K562 (cell line): Measurements from ENCODE around the gene TMEM184C. TPM values are rescaled to one million over a fixed set of nuclear protein-coding genes. Genes with fewer than 3 reads are reported as not detected.

Experiments
- ATAC-seq: fragments of 200-7000 bp; cut with Tn5 transposase; 3 replicates; pipeline ENCODE4 v1.9.1; 2020; ENCODE audit warnings: moderate library complexity
- BruUV-seq: library from RNA; stranded (reverse); fragments of 400-500 nt; replicated peaks from 2 replicates; lab custom pipeline; 2021; lab: Mats Ljungman, UMichigan
- CTCF ChIA-PET: fragments of 300-600 bp; formaldehyde crosslinking; extraction: SDS; loops from one replicate; lab custom pipeline; 2021; ENCODE audit warnings: low intra/inter-chr PET ratio; lab: Yijun Ruan, JAX
- POLR2A ChIA-PET: fragments of 300-600, 350-650 bp; sonication (Branson Sonifier 250); formaldehyde crosslinking; extraction: SDS; loops from one replicate; lab custom pipeline; 2021; ENCODE audit warnings: antibody characterized with exemption, inconsistent platforms; lab: Yijun Ruan, JAX
- DNase-seq, 4 experiments: peaks; one replicate each; pipeline versions ENCODE4 v3.0.0 to v3.0.0-alpha.2; 2011 to 2018; ENCODE audit warnings: low spot score in 3 of 4, mixed read lengths in 3 of 4; ENCODE audit errors: extremely low read depth in 1 of 4
- FAIRE-seq: peaks from 2 replicates; lab custom pipeline; 2011; peaks lifted over from hg19 to GRCh38; lab: Jason Lieb, UNC
- H2AFZ ChIP-seq: 2 replicates; pipeline ENCODE4 v1.6.0; 2011; ENCODE audit warnings: low read depth, low read length, control low read depth, inconsistent platforms
- H3K27ac ChIP-seq: fragments of 200-600 bp; 3 replicates; pipeline ENCODE4 v1.8.0; 2011; ENCODE audit warnings: low read depth, mild to moderate bottlenecking, control low read depth, inconsistent platforms, low read length, moderate library complexity, mixed read lengths; ENCODE audit errors: extremely low read depth
- H3K27me3 ChIP-seq, 2 experiments: fragments of 300-600 bp in 1 of 2; 2 replicates in 1 of 2; 3 replicates in 1 of 2; pipeline versions ENCODE4 v1.6.0 to v1.8.0; 2011; ENCODE audit warnings: inconsistent platforms in 2 of 2, low read length in 2 of 2, mild to moderate bottlenecking in 1 of 2, mixed read lengths in 1 of 2, moderate library complexity in 1 of 2; ENCODE audit not compliant: control insufficient read depth in 2 of 2, insufficient read depth in 2 of 2
- H3K36me3 ChIP-seq: fragments of 300-600 bp; 3 replicates; pipeline ENCODE4 v1.8.0; 2011; ENCODE audit warnings: mild to moderate bottlenecking, low read length, inconsistent platforms; ENCODE audit not compliant: control insufficient read depth, insufficient read depth
- H3K4me1 ChIP-seq, 2 experiments: fragments of 200-600 bp in 1 of 2; replicated peaks in 1 of 2; 2 replicates in 1 of 2; 3 replicates in 1 of 2; pipeline versions ENCODE4 v1.5.1 to v1.8.0; 2011; ENCODE audit warnings: inconsistent platforms in 2 of 2, low read length in 2 of 2, mild to moderate bottlenecking in 1 of 2, mixed read lengths in 1 of 2, moderate library complexity in 1 of 2; ENCODE audit not compliant: control insufficient read depth in 2 of 2, insufficient read depth in 2 of 2
- H3K4me2 ChIP-seq: 2 replicates; pipeline ENCODE4 v1.6.1; 2011; ENCODE audit warnings: low read length, control low read depth, inconsistent platforms, mixed read lengths; ENCODE audit not compliant: insufficient read depth
- H3K4me3 ChIP-seq: fragments of 200-600 bp; sonication (generic), shearing (Covaris generic); 2 replicates; pipeline ENCODE4 v1.5.1; 2016; ENCODE audit warnings: control low read depth, inconsistent platforms
- H3K79me2 ChIP-seq: fragments of 200-600 bp; 3 replicates; pipeline ENCODE4 v1.8.0; 2011; ENCODE audit warnings: low read length, inconsistent platforms; ENCODE audit not compliant: control insufficient read depth, insufficient read depth
- H3K9ac ChIP-seq, 2 experiments: 2 replicates each; pipeline versions ENCODE4 v1.6.0 to v1.6.1; 2011; ENCODE audit warnings: low read depth in 2 of 2, low read length in 2 of 2, control low read depth in 1 of 2, inconsistent platforms in 1 of 2, mild to moderate bottlenecking in 1 of 2, mixed read lengths in 1 of 2; ENCODE audit not compliant: insufficient read depth in 1 of 2
- H3K9me1 ChIP-seq: one replicate; pipeline ENCODE4 v1.6.0; 2011; ENCODE audit warnings: inconsistent platforms, mild to moderate bottlenecking, low read length, moderate library complexity; ENCODE audit not compliant: control insufficient read depth, insufficient read depth
- H3K9me3 ChIP-seq: replicated peaks from 2 replicates; pipeline ENCODE4 v1.5.1; 2011; ENCODE audit warnings: low read depth, low read length, inconsistent platforms; ENCODE audit not compliant: control insufficient read depth, insufficient read depth
- H4K20me1 ChIP-seq: replicated peaks from 2 replicates; pipeline ENCODE4 v1.6.1; 2011; ENCODE audit warnings: low read length, inconsistent platforms, mixed read lengths; ENCODE audit not compliant: control insufficient read depth, insufficient read depth
- BRD4 ChIP-seq: fragments of 200-600 bp; sonication (generic); IDR thresholded peaks from 2 replicates; pipeline ENCODE4 v1.6.1; 2017; ENCODE audit warnings: inconsistent platforms
- CBX1 ChIP-seq: sonication (generic); IDR thresholded peaks from 2 replicates; pipeline ENCODE4 v1.6.1; 2016; ENCODE audit warnings: antibody characterized with exemption, low read depth, mild to moderate bottlenecking
- DACH1 ChIP-seq: fragments of 450-650 bp; IDR thresholded peaks from 2 replicates; pipeline ENCODE4 v1.6.1; 2018; ENCODE audit not compliant: partially characterized antibody
- FOXA3 ChIP-seq, 2 experiments: fragments of 450-650 bp in 1 of 2; sonication (generic) in 1 of 2; formaldehyde crosslinking; IDR thresholded peaks in 1 of 2; conservative IDR thresholded peaks in 1 of 2; 2 replicates each; pipeline versions ENCODE4 v1.4.0 to v1.8.0; 2020 to 2022; ENCODE audit warnings: mild to moderate bottlenecking in 2 of 2, missing genetic modification reagents in 1 of 2
- FUS ChIP-seq: fragments of 200-400 bp; formaldehyde crosslinking; optimal IDR thresholded peaks from 2 replicates; pipeline ENCODE3; 2017; ENCODE audit warnings: low read depth, low read length
- LEF1 ChIP-seq: fragments of 450-650 bp; IDR thresholded peaks from 2 replicates; pipeline ENCODE4 v1.6.1; 2016; ENCODE audit warnings: mild to moderate bottlenecking
- MED1 ChIP-seq: sonication (generic); formaldehyde crosslinking; IDR thresholded peaks from 2 replicates; pipeline ENCODE4 v1.8.1; 2023; ENCODE audit warnings: missing genetic modification reagents, borderline replicate concordance
- MEIS2 ChIP-seq: fragments of 450-650 bp; IDR thresholded peaks from 2 replicates; pipeline ENCODE4 v1.6.1; 2014; ENCODE audit warnings: mild to moderate bottlenecking; ENCODE audit not compliant: partially characterized antibody
- MTA1 ChIP-seq: fragments of 450-650 bp; IDR thresholded peaks from 2 replicates; pipeline ENCODE4 v1.6.1; 2017; ENCODE audit warnings: borderline replicate concordance
- NR2F6 ChIP-seq: fragments of 450-650 bp; formaldehyde crosslinking; IDR thresholded peaks from 2 replicates; pipeline ENCODE4 v1.4.0; 2020; ENCODE audit warnings: mild to moderate bottlenecking
- RBM25 ChIP-seq: fragments of 200-400 bp; formaldehyde crosslinking; IDR thresholded peaks from 2 replicates; pipeline ENCODE4 v1.6.1; 2018; ENCODE audit warnings: low read length, low read depth, moderate library complexity; ENCODE audit not compliant: severe bottlenecking
- SMAD2 ChIP-seq: fragments of 150-350 bp; IDR thresholded peaks from 2 replicates; pipeline ENCODE4 v1.6.1; 2014; ENCODE audit warnings: low read depth, mild to moderate bottlenecking, low read length
- TAF15 ChIP-seq: fragments of 200-400 bp; formaldehyde crosslinking; IDR thresholded peaks from 2 replicates; pipeline ENCODE4 v1.6.1; 2017; ENCODE audit warnings: mild to moderate bottlenecking, low read depth, low read length, moderate library complexity
- TBL1XR1 ChIP-seq, 2 experiments: IDR thresholded peaks; 2 replicates each; pipeline ENCODE4 v1.6.1; 2012; ENCODE audit warnings: improper control_type of control experiment in 2 of 2, low read length in 2 of 2, mild to moderate bottlenecking in 1 of 2
- ZNF3 ChIP-seq: fragments of 250-450 bp; sonication (Bioruptor Pico); IDR thresholded peaks from 2 replicates; pipeline ENCODE4 v1.5.0; 2021; ENCODE audit warnings: mild to moderate bottlenecking, moderate library complexity
- ZNF780A ChIP-seq: fragments of 250-450 bp; sonication (Bioruptor Pico); IDR thresholded peaks from 2 replicates; pipeline ENCODE4 v1.5.0; 2021; ENCODE audit warnings: mild to moderate bottlenecking
- WGBS: fragments of 100-300 bp; shearing (Covaris generic); methylation state at CpG from one replicate; pipeline ENCODE4 v1.1.6; 2016; ENCODE audit warnings: low coverage, mixed read lengths; ENCODE audit not compliant: insufficient coverage; ENCODE audit errors: missing lambda C conversion rate; 5-methylcytosine and 5-hydroxymethylcytosine counted together
- in situ Hi-C: fragments of 300-500 bp; cut with MboI; formaldehyde crosslinking; loops from 4 replicates; pipeline ENCODE4 v1.15.0; 2018; ENCODE audit warnings: inconsistent platforms, mixed read lengths
- intact Hi-C: fragments of 100-400 bp; cut with micrococcal nuclease; formaldehyde crosslinking; loops from 2 replicates; pipeline ENCODE4 v1.14.2; 2022
- polyA plus RNA-seq, 8 experiments: library from polyadenylated mRNA; depleted of rRNA in 4 of 8; stranded (reverse) in 5 of 8; unstranded in 3 of 8; fragments of >200 nt; fragmentation: Nextera tagmentation in 2 of 8; fragmentation: Illumina TruSeq in 1 of 8; extraction: Ambion mirVana in 2 of 8; extraction: Trizol in 1 of 8; gene quantifications; 2 replicates each; pipeline versions ENCODE4 v1.2.1 to v1.2.3, GENCODE V29; 2011 to 2014; ENCODE audit warnings: inconsistent platforms in 1 of 8, missing spikeins in 1 of 8
- total RNA-seq, 7 experiments: library from RNA; depleted of rRNA in 6 of 7; stranded (reverse); fragments of >200 nt in 6 of 7; fragmentation: Illumina TruSeq in 2 of 7; extraction: Trizol in 2 of 7; gene quantifications; 2 replicates each; pipeline versions ENCODE4 v1.2.1 to v1.2.3, GENCODE V29; 2011 to 2021; ENCODE audit warnings: low replicate concordance in 1 of 7
- TF ChIP-seq, protein P1 (sequence below): sonication (generic); IDR thresholded peaks from 2 replicates; pipeline ENCODE4 v1.6.1; 2016
- TF ChIP-seq, protein P2 (sequence below): sonication (generic); formaldehyde crosslinking; IDR thresholded peaks from 2 replicates; pipeline ENCODE4 v1.8.0; 2022; ENCODE audit warnings: mild to moderate bottlenecking, missing genetic modification reagents

TMEM184C gene
- total and polyA plus RNA-seq, 9 of the 15 experiments (the other 6 are each of a cell fraction or from before 2014, with no cell fraction given) = 3.9 to 24.2 (median 18.2) TPM

DNA sequence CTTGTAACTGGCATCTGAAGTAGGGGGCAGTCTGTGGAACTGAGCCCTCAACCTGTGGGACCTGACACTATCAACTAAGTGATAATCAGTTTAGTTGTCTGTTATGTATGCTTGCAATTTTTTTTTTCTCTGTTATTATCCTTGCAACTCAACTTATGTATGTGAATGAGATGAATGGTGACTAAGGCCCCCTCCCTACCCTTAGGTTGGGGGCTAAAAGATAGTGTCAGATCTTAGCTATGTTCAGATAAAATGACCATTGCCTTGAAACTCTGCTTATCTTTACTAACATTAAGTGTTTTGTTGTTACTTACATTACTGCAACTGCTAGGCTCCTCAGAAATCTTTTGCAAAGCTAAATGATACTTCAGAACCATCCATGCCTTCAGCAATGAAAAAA lies 31.5 kb downstream of the TMEM184C start:
- Histone ChIP-seq H3K9me3 (no peaks in the 10 kb centered on the region), H3K79me2 (peaks cover 24% of the 10 kb centered on the region), H4K20me1 (no peaks in the 10 kb centered on the region), H3K4me3 (no peak overlapping the region), H3K27me3 (no peaks in the 10 kb centered on the region), H3K9ac (no peak overlapping the region), H3K4me1 (no peaks in the 10 kb centered on the region), H2AFZ (no peak overlapping the region), H3K9me1 (no peaks in the 10 kb centered on the region), H3K36me3 (peaks cover 16% of the 10 kb centered on the region; the same call in 2 of the 3 replicates), H3K4me2 (no peak overlapping the region), H3K27ac (no peak overlapping the region)
- ChIA-PET CTCF (no interaction called here), POLR2A (no interaction called here)
- DNase-seq (no peak), ATAC-seq (no peak), FAIRE-seq (no peak)
- no TSS peak for BruUV-seq
- no peak for TF ChIP-seq DACH1
- TF ChIP-seq, protein P1, sequence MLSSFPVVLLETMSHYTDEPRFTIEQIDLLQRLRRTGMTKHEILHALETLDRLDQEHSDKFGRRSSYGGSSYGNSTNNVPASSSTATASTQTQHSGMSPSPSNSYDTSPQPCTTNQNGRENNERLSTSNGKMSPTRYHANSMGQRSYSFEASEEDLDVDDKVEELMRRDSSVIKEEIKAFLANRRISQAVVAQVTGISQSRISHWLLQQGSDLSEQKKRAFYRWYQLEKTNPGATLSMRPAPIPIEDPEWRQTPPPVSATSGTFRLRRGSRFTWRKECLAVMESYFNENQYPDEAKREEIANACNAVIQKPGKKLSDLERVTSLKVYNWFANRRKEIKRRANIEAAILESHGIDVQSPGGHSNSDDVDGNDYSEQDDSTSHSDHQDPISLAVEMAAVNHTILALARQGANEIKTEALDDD = no peak
- no peak for TF ChIP-seq FUS
- TF ChIP-seq RBM25 = no peak
- in situ Hi-C loops (no loop called here), intact Hi-C loops (no loop called here)

DNA sequence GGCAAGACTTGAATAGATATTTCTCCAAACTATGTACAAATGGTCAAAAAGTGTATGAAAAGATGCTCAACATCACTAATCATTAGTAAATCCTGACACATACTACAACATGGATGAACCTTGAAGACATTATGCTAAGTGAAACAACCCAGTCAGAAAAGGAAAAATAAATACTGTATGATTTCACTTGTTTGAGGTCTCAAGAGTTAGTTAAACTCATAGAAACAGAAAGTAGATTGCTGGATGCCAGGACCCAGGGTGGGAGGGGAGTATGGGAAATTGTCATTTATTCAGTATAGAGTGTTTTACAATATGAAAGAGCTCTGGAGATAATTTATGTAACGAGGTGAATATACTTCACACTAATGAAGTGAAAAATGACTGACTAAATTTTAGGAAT lies 34.4 kb downstream of the TMEM184C start:
- Histone ChIP-seq H3K9ac (no peak overlapping the region), H3K4me1 (no peaks in the 10 kb centered on the region), H3K4me3 (no peak overlapping the region), H2AFZ (no peak overlapping the region), H3K27ac (no peak overlapping the region), H4K20me1 (no peaks in the 10 kb centered on the region), H3K4me2 (no peak overlapping the region), H3K79me2 (peaks cover 13% of the 10 kb centered on the region; the same call in 2 of the 3 replicates), H3K36me3 (peaks cover 38% of the 10 kb centered on the region; the same call in 2 of the 3 replicates), H3K9me1 (no peaks in the 10 kb centered on the region), H3K27me3 (no peaks in the 10 kb centered on the region), H3K9me3 (no peaks in the 10 kb centered on the region)
- intact Hi-C loops = no loop called here
- no TSS peak for BruUV-seq
- in situ Hi-C loops = no loop called here
- DNase-seq (no peak), ATAC-seq (no peak), FAIRE-seq (no peak)
- POLR2A ChIA-PET = interaction anchor here (0.6 kb wide), 1 partner anchor 1129 kb away, joined by 3 read pairs; no protein-coding TSS in a partner anchor
- 92% methylated on average over 1 of the region's 1 CpG for WGBS
- CTCF ChIA-PET = no interaction called here
- TF ChIP-seq MED1 (CRISPR knock-in tag) (no peak), TBL1XR1 (IDR thresholded peaks at IDR 0.05; ENCODE audit: low read length in 2 of 2) (no peak), ZNF780A (CRISPR knock-in tag) (no peak), CBX1 (no peak), LEF1 (no peak), SMAD2 (no peak), MTA1 (no peak), MEIS2 (no peak), ZNF3 (CRISPR knock-in tag) (no peak), FOXA3 (CRISPR knock-in tag; conservative IDR thresholded peaks at IDR 0.05 in 1 of 2, IDR thresholded peaks at IDR 0.05 in 1 of 2) (no peak), NR2F6 (CRISPR knock-in tag) (no peak), BRD4 (no peak), TAF15 (no peak)
- TF ChIP-seq, protein P2, sequence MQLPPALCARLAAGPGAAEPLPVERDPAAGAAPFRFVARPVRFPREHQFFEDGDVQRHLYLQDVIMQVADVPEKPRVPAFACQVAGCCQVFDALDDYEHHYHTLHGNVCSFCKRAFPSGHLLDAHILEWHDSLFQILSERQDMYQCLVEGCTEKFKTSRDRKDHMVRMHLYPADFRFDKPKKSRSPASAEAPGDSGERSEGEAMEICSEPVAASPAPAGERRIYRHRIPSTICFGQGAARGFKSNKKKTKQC (CRISPR knock-in tag) = no peak
